22Rv1 (cell line): ENCODE data around the gene PCGF5.

Source experiments
- ZFX ChIP-seq: fragments of 450-650 bp; IDR thresholded peaks from 2 replicates; pipeline ENCODE4 v1.6.1; 2017; ENCODE audit warnings: antibody characterized with exemption, borderline replicate concordance
- TF ChIP-seq, protein P1 (sequence below): fragments of 450-650 bp; IDR thresholded peaks from 2 replicates; pipeline ENCODE4 v1.5.1; 2017; ENCODE audit warnings: mild to moderate bottlenecking

DNA sequence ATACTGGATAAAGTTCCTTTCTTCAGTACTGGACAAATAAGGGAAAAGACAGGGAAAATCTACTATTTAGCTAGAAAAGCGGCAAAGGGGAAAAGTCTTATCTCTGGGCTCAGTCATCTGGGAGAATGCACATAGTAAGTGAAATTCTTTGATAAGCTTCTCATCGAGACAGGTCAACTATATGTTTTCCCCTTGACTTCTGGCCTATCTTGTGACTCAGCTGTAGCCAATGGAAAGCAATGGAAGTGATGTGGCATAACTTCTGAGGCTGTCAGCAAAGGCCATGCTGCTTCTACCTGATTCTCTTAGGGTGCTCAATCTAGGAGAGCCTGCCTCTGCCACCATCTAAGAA, 91.9 kb downstream of the PCGF5 start:
- TF ChIP-seq, protein P1, sequence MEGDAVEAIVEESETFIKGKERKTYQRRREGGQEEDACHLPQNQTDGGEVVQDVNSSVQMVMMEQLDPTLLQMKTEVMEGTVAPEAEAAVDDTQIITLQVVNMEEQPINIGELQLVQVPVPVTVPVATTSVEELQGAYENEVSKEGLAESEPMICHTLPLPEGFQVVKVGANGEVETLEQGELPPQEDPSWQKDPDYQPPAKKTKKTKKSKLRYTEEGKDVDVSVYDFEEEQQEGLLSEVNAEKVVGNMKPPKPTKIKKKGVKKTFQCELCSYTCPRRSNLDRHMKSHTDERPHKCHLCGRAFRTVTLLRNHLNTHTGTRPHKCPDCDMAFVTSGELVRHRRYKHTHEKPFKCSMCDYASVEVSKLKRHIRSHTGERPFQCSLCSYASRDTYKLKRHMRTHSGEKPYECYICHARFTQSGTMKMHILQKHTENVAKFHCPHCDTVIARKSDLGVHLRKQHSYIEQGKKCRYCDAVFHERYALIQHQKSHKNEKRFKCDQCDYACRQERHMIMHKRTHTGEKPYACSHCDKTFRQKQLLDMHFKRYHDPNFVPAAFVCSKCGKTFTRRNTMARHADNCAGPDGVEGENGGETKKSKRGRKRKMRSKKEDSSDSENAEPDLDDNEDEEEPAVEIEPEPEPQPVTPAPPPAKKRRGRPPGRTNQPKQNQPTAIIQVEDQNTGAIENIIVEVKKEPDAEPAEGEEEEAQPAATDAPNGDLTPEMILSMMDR = no peak
- TF ChIP-seq ZFX = no peak
